GM18868 (cell line): ENCODE results near the gene DNAH1.

Experiments
- ATAC-seq: cut with Tn5 transposase; IDR thresholded peaks from one replicate; pipeline ENCODE4 v1.9.1; 2021; ENCODE audit warnings: mild to moderate bottlenecking, moderate library complexity; ENCODE audit not compliant: unreplicated experiment

DNAH1 gene

GRCh38 chr3:52290596-52291507 lies 25.3 kb upstream of the DNAH1 start:
- no peak for ATAC-seq

GRCh38 chr3:52291508-52292181 lies 24.5 kb upstream of the DNAH1 start:
- ATAC-seq, result no peak

GRCh38 chr3:52292247-52293065 lies 23.7 kb upstream of the DNAH1 start:
- ATAC-seq, result no peak

GRCh38 chr3:52293491-52294319 lies 22.4 kb upstream of the DNAH1 start:
- ATAC-seq, result no peak

GRCh38 chr3:52294320-52295150 lies 21.6 kb upstream of the DNAH1 start:
- no peak for ATAC-seq

GRCh38 chr3:52295671-52296208 lies 20.4 kb upstream of the DNAH1 start:
- no peak for ATAC-seq

GRCh38 chr3:52297242-52298148 lies 18.6 kb upstream of the DNAH1 start:
- no peak for ATAC-seq

- no peak for ATAC-seq
These were observed 17.7 kb upstream of the DNAH1 start for GRCh38 chr3:52298149-52299098.

GRCh38 chr3:52299247-52299878 lies 16.8 kb upstream of the DNAH1 start:
- no peak for ATAC-seq

GRCh38 chr3:52299879-52300611 lies 16.1 kb upstream of the DNAH1 start:
- no peak for ATAC-seq

GRCh38 chr3:52302426-52303145 lies 13.5 kb upstream of the DNAH1 start:
- no peak for ATAC-seq

- ATAC-seq, result no peak
These were observed 12.3 kb upstream of the DNAH1 start for GRCh38 chr3:52303811-52304210.

- no peak for ATAC-seq
These were observed 10.2 kb upstream of the DNAH1 start for GRCh38 chr3:52305926-52306325.

GRCh38 chr3:52306978-52307377 lies 9.1 kb upstream of the DNAH1 start:
- ATAC-seq, result no peak

- no peak for ATAC-seq
These were observed 7.8 kb upstream of the DNAH1 start for GRCh38 chr3:52308308-52308707.
